Skeletal muscle satellite cell (primary cell): ENCODE measurements around the gene LETM1.

Experiments used
- H3K27me3 ChIP-seq: 2 replicates; pipeline ENCODE4 v1.7.0; 2013; ENCODE audit warnings: low read length; ENCODE audit not compliant: control insufficient read depth, insufficient read depth
- H3K36me3 ChIP-seq: 2 replicates; pipeline ENCODE4 v1.7.0; 2013; ENCODE audit warnings: mild to moderate bottlenecking, control low read depth, low read length; ENCODE audit not compliant: insufficient read depth
- H3K4me1 ChIP-seq: 2 replicates; pipeline ENCODE4 v1.7.0; 2013; ENCODE audit warnings: low read length; ENCODE audit not compliant: control insufficient read depth, insufficient read depth
- H3K4me2 ChIP-seq: 2 replicates; pipeline ENCODE4 v1.7.0; 2013; ENCODE audit warnings: mild to moderate bottlenecking, low read length
- H3K4me3 ChIP-seq: 2 replicates; pipeline ENCODE4 v1.7.0; 2013; ENCODE audit warnings: low read length
- H3K9ac ChIP-seq: 2 replicates; pipeline ENCODE4 v1.7.0; 2013; ENCODE audit warnings: mild to moderate bottlenecking, low read depth, low read length, moderate library complexity
- H3K9me3 ChIP-seq: replicated peaks from 2 replicates; pipeline ENCODE4 v1.7.0; 2013; ENCODE audit warnings: mild to moderate bottlenecking, control low read depth, low read length

LETM1 gene

GRCh38 chr4:1871471-1872021 is 15.6 kb upstream of the LETM1 start:
- peak overlapping the region; percentile 78 for H3K4me3 ChIP-seq
- H3K36me3 ChIP-seq = no peaks in the 10 kb centered on the region
- peaks cover 27% of the 10 kb centered on the region for H3K4me1 ChIP-seq
- peak overlapping the region; percentile 79 for H3K4me2 ChIP-seq
- H3K9me3 ChIP-seq = no peaks in the 10 kb centered on the region
- peak overlapping the region; percentile 80 for H3K9ac ChIP-seq
- no peaks in the 10 kb centered on the region for H3K27me3 ChIP-seq

DNA sequence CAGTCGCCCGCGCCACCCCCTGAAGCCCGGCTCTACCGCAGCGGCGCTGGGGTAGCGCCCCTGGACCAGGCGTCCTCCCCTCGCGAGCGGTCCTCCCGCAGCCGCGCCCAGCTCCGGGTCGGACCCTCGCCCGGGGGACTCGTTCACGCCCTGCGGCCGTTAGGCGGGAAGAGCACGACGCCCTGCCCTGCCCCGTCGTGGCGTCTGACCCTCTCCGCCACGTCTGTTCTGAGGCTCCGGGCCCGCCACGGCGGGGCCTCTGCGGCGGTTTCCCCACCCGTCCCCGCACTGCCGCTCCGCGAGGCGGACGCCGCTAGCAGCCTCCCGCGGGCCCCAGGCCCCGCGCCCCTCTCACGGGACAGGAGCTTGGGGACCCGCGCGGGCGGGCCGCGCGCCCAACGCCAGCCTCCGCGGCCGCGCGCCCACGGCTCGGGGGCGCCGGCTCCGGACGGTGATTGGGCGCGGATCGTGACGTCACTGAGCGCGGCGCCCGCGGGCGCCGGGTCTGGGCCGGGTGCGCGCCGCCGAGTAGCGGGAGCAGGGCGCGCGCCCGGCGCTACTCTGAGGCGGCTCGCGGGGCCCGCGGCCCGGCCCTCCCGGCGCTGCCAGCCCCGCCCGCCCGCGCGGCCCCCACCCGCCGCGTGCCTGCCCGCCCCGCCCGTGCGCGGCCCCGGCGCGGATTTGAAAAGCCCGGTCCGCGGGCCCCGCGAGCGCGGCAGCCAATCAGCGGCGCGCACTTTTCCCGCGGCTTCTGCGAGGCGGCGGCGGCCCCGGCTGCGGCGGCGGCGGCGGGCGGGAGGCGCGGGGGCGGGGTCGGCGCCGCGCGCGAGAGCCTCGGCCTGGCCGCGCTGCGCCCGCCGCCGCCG is 14.9 kb upstream of the LETM1 start, which contains the start of gene NSD2:
Gene NSD2 (plus strand): TSS at position 816 of the 866 bp plus-strand sequence. CDS start 29,262 bp downstream, outside the sequence.
- Histone ChIP-seq H3K9me3 (no peaks in the 10 kb centered on the region), H3K36me3 (no peaks in the 10 kb centered on the region), H3K9ac (peak within 1 kb of the TSS; percentile 94), H3K27me3 (peaks cover 6% of the 10 kb centered on the region), H3K4me2 (peak within 1 kb of the TSS; percentile 90), H3K4me1 (peaks cover 27% of the 10 kb centered on the region), H3K4me3 (peak within 1 kb of the TSS; percentile 90)

GRCh38 chr4:1870328-1870577 is 14.3 kb upstream of the LETM1 start:
- Histone ChIP-seq H3K36me3 (no peaks in the 10 kb centered on the region), H3K9me3 (no peaks in the 10 kb centered on the region), H3K4me1 (peaks cover 27% of the 10 kb centered on the region), H3K27me3 (peaks cover 11% of the 10 kb centered on the region), H3K4me2 (peak overlapping the region; percentile 90), H3K4me3 (peak overlapping the region; percentile 90), H3K9ac (peak overlapping the region; percentile 94)

DNA sequence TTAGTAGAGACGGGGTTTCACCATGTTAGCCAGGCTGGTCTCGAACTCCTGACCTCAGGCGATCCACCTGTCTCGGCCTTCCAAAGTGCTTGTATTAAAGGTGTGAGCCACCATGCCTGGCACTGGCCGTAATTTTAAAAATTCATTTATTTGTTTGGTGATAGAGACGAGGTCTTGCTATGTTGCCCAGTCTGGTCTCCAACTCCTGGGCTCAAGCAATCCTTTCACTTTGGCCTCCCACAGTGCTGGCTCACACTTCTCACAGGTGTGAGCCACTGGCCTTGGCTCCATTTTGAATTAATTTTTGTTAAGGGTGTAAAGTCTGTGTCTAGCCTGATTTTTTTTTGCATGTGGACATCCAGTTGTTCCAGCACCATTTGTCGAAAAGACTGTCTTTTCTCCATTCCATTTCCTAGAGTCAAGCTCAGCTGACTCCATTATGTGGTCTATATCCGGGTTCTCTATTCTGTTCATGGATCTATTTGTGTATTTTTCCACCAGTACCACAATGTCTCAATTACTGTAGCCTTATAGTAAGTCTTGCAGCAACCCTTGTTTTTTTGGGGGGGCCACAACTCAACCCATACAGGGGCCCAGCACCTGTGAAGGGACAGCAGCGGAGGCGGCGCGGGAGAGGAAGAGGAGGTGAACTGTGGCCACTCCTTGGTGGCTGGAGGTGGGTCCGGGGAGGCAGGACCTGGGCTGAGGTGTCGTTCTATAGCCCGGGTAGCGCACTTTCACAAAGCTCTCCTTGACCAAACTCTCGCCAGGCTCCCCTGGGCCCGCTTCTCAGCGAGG is 13.8 kb upstream of the LETM1 start:
- H3K27me3 ChIP-seq = peaks cover 11% of the 10 kb centered on the region
- H3K4me3 ChIP-seq = peak overlapping the region; percentile 90
- H3K9me3 ChIP-seq = no peaks in the 10 kb centered on the region
- peak overlapping the region; percentile 94 for H3K9ac ChIP-seq
- H3K4me1 ChIP-seq = peaks cover 27% of the 10 kb centered on the region
- peak overlapping the region; percentile 90 for H3K4me2 ChIP-seq
- H3K36me3 ChIP-seq = no peaks in the 10 kb centered on the region

DNA sequence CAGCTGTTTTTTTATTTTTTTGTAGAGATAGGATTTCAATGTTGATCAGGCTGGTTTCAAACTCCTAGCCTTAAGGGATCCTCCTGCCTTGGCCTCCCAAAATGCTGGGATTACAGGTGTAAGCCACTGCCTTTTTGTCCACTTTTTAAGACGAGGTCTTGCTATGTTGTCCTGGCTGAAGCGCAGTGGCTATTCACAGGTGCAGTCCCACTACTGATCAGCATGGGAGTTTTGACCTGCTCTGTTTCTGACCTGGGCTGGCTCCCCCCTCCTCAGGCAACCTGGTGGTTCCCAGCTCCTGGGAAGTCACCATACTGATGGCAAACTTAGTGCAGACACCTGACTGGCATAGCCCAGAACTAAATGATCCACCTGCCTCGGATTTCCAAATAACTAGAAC is 13.0 kb upstream of the LETM1 start:
- H3K4me2 ChIP-seq = no peak overlapping the region

DNA sequence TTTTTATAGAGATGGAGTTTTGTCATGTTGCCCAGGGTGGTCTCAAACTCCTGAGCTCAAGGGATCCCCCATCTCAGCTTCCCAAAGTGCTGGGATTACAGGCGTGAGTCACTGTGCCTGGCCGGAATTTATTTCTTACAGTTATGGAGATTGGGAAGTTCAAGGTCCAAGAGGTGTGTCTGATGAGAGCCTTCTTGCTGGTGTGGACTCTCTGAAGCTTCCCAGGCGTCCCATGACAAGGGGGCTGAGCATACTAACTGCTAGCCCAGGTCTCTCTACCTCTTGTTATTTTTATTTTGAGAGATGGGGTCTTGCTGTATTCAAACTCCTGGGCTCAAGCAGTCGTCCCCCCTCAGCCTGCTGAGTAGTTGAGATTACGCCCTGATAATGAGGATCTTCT is 12.3 kb upstream of the LETM1 start:
- Histone ChIP-seq H3K4me3 (no peak overlapping the region), H3K9me3 (no peaks in the 10 kb centered on the region), H3K36me3 (no peaks in the 10 kb centered on the region), H3K27me3 (peaks cover 11% of the 10 kb centered on the region), H3K4me2 (no peak overlapping the region), H3K4me1 (peaks cover 16% of the 10 kb centered on the region), H3K9ac (no peak overlapping the region)

More for the DNA sequence above, 13.0 kb upstream of the LETM1 start:
- no peaks in the 10 kb centered on the region for H3K36me3 ChIP-seq
- H3K9me3 ChIP-seq = no peaks in the 10 kb centered on the region
- peaks cover 11% of the 10 kb centered on the region for H3K27me3 ChIP-seq
- no peak overlapping the region for H3K4me3 ChIP-seq
- H3K4me1 ChIP-seq = peaks cover 22% of the 10 kb centered on the region
- H3K9ac ChIP-seq = no peak overlapping the region

DNA sequence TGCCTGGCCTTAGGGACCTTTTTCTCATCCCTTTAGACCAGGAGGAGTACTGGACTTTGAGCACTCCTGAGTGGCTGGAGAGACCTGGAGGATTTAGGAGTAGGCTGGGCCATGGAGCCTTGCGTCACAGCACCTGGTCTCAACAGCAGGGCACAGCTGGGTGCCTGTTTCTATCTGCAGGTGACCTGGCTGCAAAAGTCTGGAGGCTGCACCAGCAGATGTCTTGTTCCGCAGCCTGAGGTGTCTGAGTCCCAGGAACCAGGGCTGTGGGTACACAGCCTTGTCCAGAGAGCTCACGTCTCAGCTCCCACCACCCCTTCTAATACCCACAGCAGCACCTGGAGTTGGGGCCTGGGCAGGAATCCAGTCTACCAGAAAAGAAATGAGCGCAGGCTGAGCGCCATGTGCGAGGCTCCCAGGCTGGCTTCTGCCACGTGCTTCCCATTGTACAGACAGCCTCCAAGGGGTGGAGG is 10.3 kb upstream of the LETM1 start:
- no peaks in the 10 kb centered on the region for H3K9me3 ChIP-seq
- H3K9ac ChIP-seq = no peak overlapping the region
- no peak overlapping the region for H3K4me3 ChIP-seq
- H3K36me3 ChIP-seq = no peaks in the 10 kb centered on the region
- peaks cover 11% of the 10 kb centered on the region for H3K27me3 ChIP-seq
- peaks cover 15% of the 10 kb centered on the region for H3K4me1 ChIP-seq
- no peak overlapping the region for H3K4me2 ChIP-seq

- H3K36me3 ChIP-seq = no peaks in the 10 kb centered on the region
- H3K4me2 ChIP-seq = no peak overlapping the region
- peaks cover 8% of the 10 kb centered on the region for H3K4me1 ChIP-seq
- no peaks in the 10 kb centered on the region for H3K9me3 ChIP-seq
- peaks cover 11% of the 10 kb centered on the region for H3K27me3 ChIP-seq
- H3K9ac ChIP-seq = no peak overlapping the region
- H3K4me3 ChIP-seq = no peak overlapping the region
Measured at GRCh38 chr4:1864076-1865008, 8.4 kb upstream of the LETM1 start.

- Histone ChIP-seq H3K4me3 (no peak overlapping the region), H3K9ac (no peak overlapping the region), H3K36me3 (no peaks in the 10 kb centered on the region), H3K9me3 (no peaks in the 10 kb centered on the region), H3K27me3 (peaks cover 11% of the 10 kb centered on the region), H3K4me1 (peaks cover 8% of the 10 kb centered on the region), H3K4me2 (no peak overlapping the region)
Measured at GRCh38 chr4:1863297-1864033, 7.5 kb upstream of the LETM1 start.

DNA sequence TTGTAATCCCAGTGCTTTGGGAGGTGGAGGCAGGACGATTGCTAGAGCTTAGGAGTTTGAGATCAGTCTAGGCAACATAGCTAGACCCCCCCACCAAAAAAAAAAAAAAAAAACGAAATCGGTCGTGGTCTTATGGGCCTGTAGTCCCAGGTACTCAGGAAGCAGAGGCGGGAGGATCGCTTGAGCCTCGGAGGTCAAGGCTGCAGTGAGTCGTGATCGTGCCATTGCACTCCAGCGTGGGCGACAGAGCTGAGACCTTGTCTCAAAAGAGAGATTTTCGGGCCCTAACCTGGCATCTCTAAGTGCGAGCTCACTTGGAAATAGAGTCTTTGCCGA is 7.0 kb upstream of the LETM1 start:
- Histone ChIP-seq H3K9me3 (no peaks in the 10 kb centered on the region), H3K4me1 (peaks cover 8% of the 10 kb centered on the region), H3K27me3 (peaks cover 11% of the 10 kb centered on the region), H3K4me3 (no peak overlapping the region), H3K9ac (no peak overlapping the region), H3K36me3 (no peaks in the 10 kb centered on the region), H3K4me2 (no peak overlapping the region)
